Left ventricle myocardium inferior (tissue), 1 donor: Measurements from ENCODE around the gene IPCEF1. TPM values are rescaled to one million over a fixed set of nuclear protein-coding genes. Genes with fewer than 3 reads are reported as not detected.
A peak's percentile ranks its signal among the peaks of the same experiment; 100 is the strongest.

Source experiments
- DNase-seq: peaks from one replicate; pipeline ENCODE4 v3.0.0-alpha.2; 2020
- H3K27ac ChIP-seq: fragments of 200-600 bp; replicated peaks from 2 replicates; pipeline ENCODE4 v1.8.0; 2021
- H3K27me3 ChIP-seq: fragments of 200-600 bp; 2 replicates; pipeline ENCODE4 v1.8.0; 2021; ENCODE audit warnings: low read depth
- H3K36me3 ChIP-seq: fragments of 200-600 bp; 2 replicates; pipeline ENCODE4 v1.8.0; 2021
- H3K4me1 ChIP-seq: fragments of 200-600 bp; 2 replicates; pipeline ENCODE4 v1.8.0; 2021
- H3K4me3 ChIP-seq: fragments of 200-600 bp; 2 replicates; pipeline ENCODE4 v1.8.0; 2021; ENCODE audit warnings: mild to moderate bottlenecking, moderate library complexity
- H3K9me3 ChIP-seq: fragments of 200-600 bp; replicated peaks from 2 replicates; pipeline ENCODE4 v1.8.0; 2021
- intact Hi-C: fragments of 100-400 bp; cut with micrococcal nuclease; formaldehyde crosslinking; loops from one replicate; pipeline ENCODE4 v1.11.0; 2022
- total RNA-seq: library from RNA; stranded (reverse); fragmentation: NEBNext Ultra II Directional; extraction: Animal tissue kit (Norgen Biotek cat#: 25700); gene quantifications from one replicate; pipeline ENCODE4 v1.2.1, GENCODE V29; 2021
- TF ChIP-seq, protein P1 (sequence below): fragments of 200-600 bp; IDR thresholded peaks from 2 replicates; pipeline ENCODE4 v1.8.0; 2021; ENCODE audit warnings: antibody characterized with exemption, mild to moderate bottlenecking, borderline replicate concordance
- donor health status: DM: no; HTN: yes; CAD: no; lungs with severe emphysema.

Gene IPCEF1
- total RNA-seq, 1 donor from 2014 or later: 1.7 TPM

GRCh38 chr6:154301839-154302752 lies 54.5 kb downstream of the IPCEF1 start:
- Histone ChIP-seq H3K4me1 (peaks cover 25% of the 10 kb centered on the region), H3K27ac (peak overlapping the region; percentile 44), H3K36me3 (no peaks in the 10 kb centered on the region), H3K9me3 (no peaks in the 10 kb centered on the region), H3K27me3 (no peaks in the 10 kb centered on the region), H3K4me3 (no peak overlapping the region)
- intact Hi-C loops: no loop called here
- DNase-seq: no peak
- TF ChIP-seq, protein P1, sequence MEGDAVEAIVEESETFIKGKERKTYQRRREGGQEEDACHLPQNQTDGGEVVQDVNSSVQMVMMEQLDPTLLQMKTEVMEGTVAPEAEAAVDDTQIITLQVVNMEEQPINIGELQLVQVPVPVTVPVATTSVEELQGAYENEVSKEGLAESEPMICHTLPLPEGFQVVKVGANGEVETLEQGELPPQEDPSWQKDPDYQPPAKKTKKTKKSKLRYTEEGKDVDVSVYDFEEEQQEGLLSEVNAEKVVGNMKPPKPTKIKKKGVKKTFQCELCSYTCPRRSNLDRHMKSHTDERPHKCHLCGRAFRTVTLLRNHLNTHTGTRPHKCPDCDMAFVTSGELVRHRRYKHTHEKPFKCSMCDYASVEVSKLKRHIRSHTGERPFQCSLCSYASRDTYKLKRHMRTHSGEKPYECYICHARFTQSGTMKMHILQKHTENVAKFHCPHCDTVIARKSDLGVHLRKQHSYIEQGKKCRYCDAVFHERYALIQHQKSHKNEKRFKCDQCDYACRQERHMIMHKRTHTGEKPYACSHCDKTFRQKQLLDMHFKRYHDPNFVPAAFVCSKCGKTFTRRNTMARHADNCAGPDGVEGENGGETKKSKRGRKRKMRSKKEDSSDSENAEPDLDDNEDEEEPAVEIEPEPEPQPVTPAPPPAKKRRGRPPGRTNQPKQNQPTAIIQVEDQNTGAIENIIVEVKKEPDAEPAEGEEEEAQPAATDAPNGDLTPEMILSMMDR: no peak

DNA sequence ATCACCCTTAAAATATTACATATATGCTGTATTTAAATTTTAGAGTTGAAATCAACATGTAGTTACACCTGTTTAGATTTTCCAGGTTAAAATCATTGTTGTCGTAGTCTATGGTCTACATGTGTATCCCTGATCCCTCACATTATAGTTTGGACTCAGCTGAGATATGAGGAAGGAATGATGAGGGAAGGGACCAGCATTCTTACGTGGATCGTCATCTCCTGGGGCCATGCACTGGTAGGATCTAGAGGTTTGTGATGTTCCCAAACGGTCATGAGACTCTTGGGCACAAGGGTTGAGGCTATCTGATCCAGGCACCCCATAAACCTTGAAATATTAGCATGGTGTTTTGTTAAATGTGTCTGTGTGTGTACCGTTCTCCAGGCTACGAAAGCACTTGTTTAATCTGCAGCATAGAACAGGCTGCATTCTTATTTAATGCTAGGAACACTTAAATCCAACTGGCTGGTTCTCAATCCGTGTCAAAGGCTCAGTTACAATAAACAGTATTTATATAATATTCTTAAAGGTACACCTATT lies 55.4 kb downstream of the IPCEF1 start:
- H3K9me3 ChIP-seq: no peaks in the 10 kb centered on the region
- no peak overlapping the region for H3K4me3 ChIP-seq
- TF ChIP-seq, protein P1: no peak
- intact Hi-C loops: no loop called here
- H3K27me3 ChIP-seq: no peaks in the 10 kb centered on the region
- H3K4me1 ChIP-seq: peaks cover 29% of the 10 kb centered on the region
- peak overlapping the region; percentile 44 for H3K27ac ChIP-seq
- no peaks in the 10 kb centered on the region for H3K36me3 ChIP-seq
- DNase-seq: no peak

DNA sequence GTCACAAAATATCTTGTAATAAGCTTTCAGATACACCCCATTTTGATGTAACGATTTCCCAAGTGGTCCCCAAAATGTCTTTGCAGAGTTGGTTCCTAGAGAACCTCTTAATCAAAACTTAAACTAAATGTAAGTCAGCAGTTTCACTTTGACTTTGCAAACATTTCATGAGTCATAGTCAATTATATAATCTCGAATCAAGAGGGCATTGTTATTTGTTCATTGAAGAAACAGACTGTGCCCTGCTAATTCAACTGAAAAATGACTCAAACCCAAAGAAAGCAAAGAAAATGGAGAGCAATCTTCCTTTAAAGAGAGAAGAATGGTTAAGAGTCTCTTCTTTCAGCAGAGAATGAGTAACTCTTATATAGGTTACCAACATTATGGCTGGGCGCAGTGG lies 58.3 kb downstream of the IPCEF1 start:
- H3K27ac ChIP-seq: peak overlapping the region; percentile 81
- TF ChIP-seq, protein P1: no peak
- H3K4me1 ChIP-seq: peaks cover 33% of the 10 kb centered on the region
- no peaks in the 10 kb centered on the region for H3K36me3 ChIP-seq
- intact Hi-C loops: no loop called here
- H3K4me3 ChIP-seq: no peak overlapping the region
- DNase-seq: no peak
- no peaks in the 10 kb centered on the region for H3K9me3 ChIP-seq
- no peaks in the 10 kb centered on the region for H3K27me3 ChIP-seq

- H3K27ac ChIP-seq: peak overlapping the region; percentile 81
- H3K4me1 ChIP-seq: peaks cover 33% of the 10 kb centered on the region
- no peak overlapping the region for H3K4me3 ChIP-seq
- no peak for DNase-seq
- H3K9me3 ChIP-seq: no peaks in the 10 kb centered on the region
- intact Hi-C loops: no loop called here
- TF ChIP-seq, protein P1: no peak
- no peaks in the 10 kb centered on the region for H3K27me3 ChIP-seq
- H3K36me3 ChIP-seq: no peaks in the 10 kb centered on the region
These were observed 58.9 kb downstream of the IPCEF1 start for GRCh38 chr6:154297721-154298120.

DNA sequence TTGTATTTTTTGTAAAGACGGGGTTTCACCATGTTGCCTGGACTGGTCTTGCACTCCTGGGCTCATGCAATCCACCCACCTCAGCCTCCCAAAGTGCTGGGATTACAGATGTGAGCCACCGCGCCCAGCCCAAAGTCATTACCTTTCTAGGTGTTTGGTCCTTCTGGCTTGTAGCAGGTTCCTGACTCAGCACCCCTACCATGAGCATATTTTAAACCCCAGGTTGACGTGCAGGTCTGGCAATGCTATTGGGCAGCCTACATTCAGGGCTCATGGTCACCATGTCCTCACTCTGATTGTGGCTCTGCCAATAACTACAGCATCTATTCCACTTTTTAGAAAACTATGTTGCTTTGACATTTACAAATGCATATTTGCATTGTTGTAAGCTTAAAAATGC lies 59.4 kb downstream of the IPCEF1 start:
- no peaks in the 10 kb centered on the region for H3K36me3 ChIP-seq
- H3K9me3 ChIP-seq: no peaks in the 10 kb centered on the region
- DNase-seq: no peak
- intact Hi-C loops: no loop called here
- no peak overlapping the region for H3K4me3 ChIP-seq
- peaks cover 33% of the 10 kb centered on the region for H3K4me1 ChIP-seq
- peak overlapping the region; percentile 81 for H3K27ac ChIP-seq
- TF ChIP-seq, protein P1: no peak
- H3K27me3 ChIP-seq: no peaks in the 10 kb centered on the region
